Measurements from ENCODE around the gene RASAL1.

The RASAL1 gene

GRCh38 chr12:113060336-113060960 lies 75.1 kb downstream of the RASAL1 start:
- in situ Hi-C loops (cut with MboI; ENCODE audit: low sequenced_read_pairs) = no loop called here

DNA sequence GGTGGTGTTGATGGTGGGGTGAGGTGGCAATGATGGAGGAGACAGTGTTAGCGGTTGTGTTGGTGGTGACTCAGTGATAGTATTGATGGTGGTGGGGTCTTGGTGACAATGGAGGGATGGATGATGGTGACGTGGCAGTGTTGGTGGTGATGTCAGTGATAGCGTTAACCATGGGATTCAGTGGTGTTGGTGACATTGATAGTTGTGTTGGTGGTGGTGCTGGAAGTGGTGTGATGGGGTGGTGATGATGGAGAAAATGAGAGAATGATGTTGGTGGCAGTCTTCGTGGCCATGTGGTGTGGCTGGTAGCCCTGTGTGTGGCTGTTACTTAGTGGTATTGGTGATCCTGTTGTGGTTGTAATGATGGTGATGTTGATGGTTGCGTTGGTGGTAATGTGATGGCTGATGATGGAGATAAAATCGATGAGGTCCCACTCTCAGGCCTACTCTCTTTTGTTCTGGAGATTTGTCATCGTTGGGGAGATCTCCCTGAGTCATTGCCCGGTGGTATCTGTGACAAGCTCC lies 76.4 kb downstream of the RASAL1 start:
- in situ Hi-C loops (cut with MboI; ENCODE audit: low sequenced_read_pairs) = no loop called here

DNA sequence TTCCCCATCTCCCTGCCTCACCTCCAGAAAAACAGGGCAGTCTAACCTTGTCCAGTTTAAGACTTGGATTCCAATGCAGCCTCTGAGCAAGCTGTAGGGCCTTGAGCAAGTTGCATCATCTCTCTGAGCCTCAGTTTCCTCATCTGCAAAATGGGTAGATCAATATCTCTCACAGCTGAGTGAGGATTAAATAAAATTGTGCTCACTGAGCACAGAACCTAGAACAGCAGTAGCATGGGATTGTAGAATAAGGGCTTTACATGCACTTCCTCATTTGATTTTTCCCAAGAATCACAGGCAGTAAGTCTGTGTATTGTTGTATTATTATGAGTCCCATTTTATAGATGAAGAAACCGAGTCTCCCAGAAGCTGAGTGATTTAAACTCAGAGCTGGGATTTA lies 77.0 kb downstream of the RASAL1 start:
- in situ Hi-C loops (cut with MboI; ENCODE audit: low sequenced_read_pairs) = no loop called here

GRCh38 chr12:113057565-113058485 lies 77.7 kb downstream of the RASAL1 start:
- in situ Hi-C loops (cut with MboI; ENCODE audit: low sequenced_read_pairs) = no loop called here

- in situ Hi-C loops (cut with MboI; ENCODE audit: low sequenced_read_pairs) = no loop called here
Observed at GRCh38 chr12:113056631-113057488, 78.7 kb downstream of the RASAL1 start, which contains the start of gene DTX1. DTX1 (plus strand) TSS chr12:113056730; CDS start chr12:113058193, 1,463 bp downstream.

DNA sequence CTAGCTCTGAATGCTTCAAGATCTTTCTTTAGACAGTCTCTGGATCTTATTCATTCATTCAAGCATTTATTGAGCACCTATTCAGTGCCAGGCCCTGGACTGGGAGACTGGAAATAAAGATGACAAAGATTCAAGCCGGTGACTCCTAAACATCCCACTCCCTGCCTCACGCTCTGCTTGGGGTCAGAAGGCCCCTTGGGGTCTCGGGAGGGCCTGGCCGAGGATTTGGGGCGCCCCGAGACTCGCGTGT lies 79.3 kb downstream of the RASAL1 start:
- in situ Hi-C loops (cut with MboI; ENCODE audit: low sequenced_read_pairs) = no loop called here

- in situ Hi-C loops (cut with MboI; ENCODE audit: low sequenced_read_pairs) = no loop called here
Observed at GRCh38 chr12:113055594-113056380, 79.8 kb downstream of the RASAL1 start.

- in situ Hi-C loops (cut with MboI; ENCODE audit: low sequenced_read_pairs) = no loop called here
Observed at GRCh38 chr12:113054948-113055486, 80.5 kb downstream of the RASAL1 start.

DNA sequence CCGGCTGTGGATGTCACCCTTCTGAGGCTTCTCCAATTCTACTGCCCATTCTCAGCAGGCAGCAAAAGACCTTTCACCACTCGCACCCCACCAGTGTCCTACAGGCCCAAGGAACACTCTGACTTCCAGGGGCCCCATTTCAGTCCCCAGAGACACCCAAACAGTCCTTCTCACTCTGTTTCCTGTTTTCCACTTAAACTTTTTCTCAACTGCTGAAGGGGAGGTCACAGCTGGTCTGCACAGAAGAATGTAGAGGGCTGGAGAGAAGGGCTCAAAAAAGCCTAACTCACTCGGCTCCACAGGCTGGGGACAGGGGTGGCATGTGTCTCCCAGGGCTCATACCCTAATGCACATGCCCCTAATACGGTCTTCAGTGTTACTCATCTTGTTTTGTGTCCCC lies 83.2 kb downstream of the RASAL1 start:
- in situ Hi-C loops (cut with MboI; ENCODE audit: low sequenced_read_pairs) = no loop called here

GRCh38 chr12:113051759-113052158 lies 83.8 kb downstream of the RASAL1 start:
- in situ Hi-C loops (cut with MboI; ENCODE audit: low sequenced_read_pairs) = no loop called here

DNA sequence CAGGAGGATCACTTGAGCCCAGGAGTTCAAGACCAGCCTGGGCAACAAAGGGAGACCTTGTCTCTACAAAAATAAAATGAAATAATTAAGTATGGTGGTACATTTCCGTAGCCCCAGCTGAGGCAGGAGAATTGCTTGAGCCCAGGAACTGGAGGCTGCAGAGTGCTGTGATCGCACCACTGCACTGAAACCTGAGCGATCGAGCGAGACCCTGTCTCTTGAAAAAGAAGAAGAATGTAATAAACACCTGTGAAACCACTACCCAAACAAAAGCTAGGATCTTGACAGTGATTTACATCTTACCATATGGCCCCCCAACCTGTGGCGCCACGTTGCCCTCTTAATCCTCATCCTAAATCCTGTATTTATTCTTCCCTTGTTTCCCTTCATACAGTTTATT lies 84.8 kb downstream of the RASAL1 start:
- in situ Hi-C loops (cut with MboI; ENCODE audit: low sequenced_read_pairs) = no loop called here

GRCh38 chr12:113049976-113050742 lies 85.4 kb downstream of the RASAL1 start:
- in situ Hi-C loops (cut with MboI; ENCODE audit: low sequenced_read_pairs) = loop anchor here (5.0 kb wide), 1 partner anchor 102 kb away; no protein-coding TSS in a partner anchor

All from HL-60/S4 treated with retinoic acid at 250 ng/mL for 4 days and 3 days (cell line).